A549 (cell line): ENCODE results near the gene TMPRSS9. TPM values are rescaled to one million over a fixed set of nuclear protein-coding genes. Genes with fewer than 3 reads are reported as not detected.

Experiments used
- ATAC-seq, 2 experiments: fragments of 200-7000 bp in 1 of 2; fragments of >200 bp in 1 of 2; cut with Nextera tagmentation in 1 of 2; cut with Tn5 transposase in 1 of 2; 3 replicates each; pipeline versions ENCODE4 v1.8.0 to v1.9.1; 2018 to 2020; ENCODE audit warnings: mild to moderate bottlenecking in 1 of 2, moderate library complexity in 1 of 2
- CTCF ChIA-PET: fragments of 300-600 bp; sonication (Branson Sonifier 250); formaldehyde crosslinking; extraction: SDS; loops from one replicate; lab custom pipeline; 2021; ENCODE audit warnings: antibody characterized with exemption, inconsistent platforms; lab: Yijun Ruan, JAX
- POLR2A ChIA-PET: fragments of 350-600 bp; formaldehyde crosslinking; extraction: SDS; loops from one replicate; lab custom pipeline; 2021; ENCODE audit warnings: antibody characterized with exemption, inconsistent platforms; lab: Yijun Ruan, JAX
- DNase-seq, 2 experiments: peaks; one replicate each; pipeline versions ENCODE4 v3.0.0 to v3.0.0-alpha.2; 2011 to 2016; ENCODE audit warnings: low read depth in 1 of 2, low spot score in 1 of 2
- FAIRE-seq: peaks from 2 replicates; lab custom pipeline; 2011; peaks lifted over from hg19 to GRCh38; lab: Jason Lieb, UNC
- H3K27ac ChIP-seq, 2 experiments: fragments of >200 bp; sonication (Bioruptor Twin); formaldehyde crosslinking; 3 replicates each; pipeline ENCODE4 v1.5.1; 2016 to 2017
- H3K4me1 ChIP-seq: fragments of >200 bp; sonication (Bioruptor Twin); formaldehyde crosslinking; 3 replicates; pipeline ENCODE4 v1.6.1; 2016
- H3K4me2 ChIP-seq: fragments of >200 bp; sonication (Bioruptor Twin); formaldehyde crosslinking; 3 replicates; pipeline ENCODE4 v1.6.1; 2016
- H3K4me3 ChIP-seq: fragments of >200 bp; sonication (Bioruptor Twin); formaldehyde crosslinking; 3 replicates; pipeline ENCODE4 v1.5.1; 2016
- H3K9me3 ChIP-seq: fragments of >200 bp; sonication (Bioruptor Twin); formaldehyde crosslinking; 3 replicates; pipeline ENCODE4 v1.6.1; 2016
- CHD4 ChIP-seq: fragments of 200-600 bp; sonication (generic); IDR thresholded peaks from 2 replicates; pipeline ENCODE4 v1.6.1; 2016; ENCODE audit warnings: antibody characterized with exemption, mild to moderate bottlenecking, borderline replicate concordance
- EHF ChIP-seq: fragments of 250-450 bp; sonication (Bioruptor Pico); IDR thresholded peaks from 2 replicates; pipeline ENCODE4 v1.5.0; 2020; ENCODE audit warnings: mild to moderate bottlenecking
- EHMT2 ChIP-seq: fragments of 200-600 bp; sonication (generic); IDR thresholded peaks from 2 replicates; pipeline ENCODE4 v1.6.1; 2016; ENCODE audit warnings: antibody characterized with exemption, low read depth, mild to moderate bottlenecking, moderate library complexity
- EP300 ChIP-seq, 2 experiments: fragments of >200 bp; sonication (Bioruptor Twin); formaldehyde crosslinking; IDR thresholded peaks; 2 replicates in 1 of 2; 3 replicates in 1 of 2; pipeline ENCODE4 v1.6.1; 2016 to 2017
- FOSB ChIP-seq: fragments of 250-450 bp; sonication (Bioruptor Pico); IDR thresholded peaks from 2 replicates; pipeline ENCODE4 v1.5.0; 2020; ENCODE audit warnings: mild to moderate bottlenecking, moderate library complexity
- GATA3 ChIP-seq: IDR thresholded peaks from 2 replicates; pipeline ENCODE4 v1.6.1; 2012; ENCODE audit warnings: borderline replicate concordance
- HEYL ChIP-seq: fragments of 250-450 bp; sonication (Bioruptor Pico); IDR thresholded peaks from 2 replicates; pipeline ENCODE4 v1.8.0; 2021; ENCODE audit warnings: mild to moderate bottlenecking, moderate library complexity
- HOXA7 ChIP-seq: fragments of 250-450 bp; sonication (Bioruptor Pico); IDR thresholded peaks from 2 replicates; pipeline ENCODE4 v1.5.0; 2020; ENCODE audit warnings: mild to moderate bottlenecking, moderate library complexity
- HOXB5 ChIP-seq: fragments of 250-450 bp; sonication (Bioruptor Pico); IDR thresholded peaks from 2 replicates; pipeline ENCODE4 v1.5.0; 2020; ENCODE audit warnings: mild to moderate bottlenecking, moderate library complexity
- JUN ChIP-seq, 2 experiments: fragments of >200 bp; sonication (Bioruptor Twin); formaldehyde crosslinking; IDR thresholded peaks; 2 replicates in 1 of 2; 3 replicates in 1 of 2; pipeline ENCODE4 v1.6.1; 2016 to 2017
- MAZ ChIP-seq: fragments of 150-350 bp; IDR thresholded peaks from 2 replicates; pipeline ENCODE4 v1.6.1; 2014; ENCODE audit warnings: antibody characterized with exemption, low read depth, low read length, borderline replicate concordance
- NPAS2 ChIP-seq: fragments of 250-450 bp; sonication (Bioruptor Pico); IDR thresholded peaks from 2 replicates; pipeline ENCODE4 v1.8.0; 2022; ENCODE audit warnings: mild to moderate bottlenecking, moderate library complexity, borderline replicate concordance
- POLR2AphosphoS2 ChIP-seq: conservative IDR thresholded peaks from 2 replicates; pipeline ENCODE4 v1.6.1; 2012; ENCODE audit warnings: low read length, improper control_type of control experiment, inconsistent platforms
- RAD21 ChIP-seq, 2 experiments: fragments of >200 bp in 1 of 2; sonication (Bioruptor Twin) in 1 of 2; formaldehyde crosslinking in 1 of 2; IDR thresholded peaks in 1 of 2; conservative IDR thresholded peaks in 1 of 2; 2 replicates in 1 of 2; 3 replicates in 1 of 2; pipeline ENCODE4 v1.6.1; 2012 to 2018; ENCODE audit warnings: inconsistent platforms in 1 of 2
- RARB ChIP-seq: fragments of 250-450 bp; sonication (Bioruptor Pico); IDR thresholded peaks from 2 replicates; pipeline ENCODE4 v1.8.0; 2021; ENCODE audit warnings: mild to moderate bottlenecking, moderate library complexity
- RFX5 ChIP-seq: fragments of 450-650 bp; IDR thresholded peaks from 2 replicates; pipeline ENCODE4 v1.7.1; 2014; ENCODE audit warnings: antibody characterized with exemption, mild to moderate bottlenecking, moderate library complexity
- SMC3 ChIP-seq: fragments of >200 bp; sonication (Bioruptor Twin); formaldehyde crosslinking; IDR thresholded peaks from 3 replicates; pipeline ENCODE4 v1.6.1; 2018; ENCODE audit warnings: inconsistent platforms
- SREBF2 ChIP-seq: fragments of 450-650 bp; IDR thresholded peaks from 2 replicates; pipeline ENCODE4 v1.6.1; 2014; ENCODE audit warnings: mild to moderate bottlenecking, moderate library complexity
- TFCP2L1 ChIP-seq: fragments of 250-450 bp; sonication (Bioruptor Pico); IDR thresholded peaks from 2 replicates; pipeline ENCODE4 v1.5.0; 2021; ENCODE audit warnings: mild to moderate bottlenecking
- TP53 ChIP-seq: fragments of 250-450 bp; sonication (Bioruptor Pico); IDR thresholded peaks from 2 replicates; pipeline ENCODE4 v1.5.0; 2021; ENCODE audit warnings: mild to moderate bottlenecking, moderate library complexity
- WGBS: methylation state at CpG from one replicate; pipeline ENCODE4 v1.1.6; 2017; ENCODE audit errors: missing lambda C conversion rate; 5-methylcytosine and 5-hydroxymethylcytosine counted together
- polyA plus RNA-seq, 4 experiments: library from polyadenylated mRNA; depleted of rRNA in 3 of 4; stranded (reverse); fragments of >200 nt; fragmentation: RNase III in 1 of 4; extraction: RNeasy Plus Mini Kit Qiagen cat#74134 plus additional on column Dnase treatment in 1 of 4; gene quantifications; 2 replicates in 3 of 4; 3 replicates in 1 of 4; pipeline ENCODE4 v1.2.3, GENCODE V29; 2011 to 2017
- TF ChIP-seq, protein P1 (sequence below): IDR thresholded peaks from 2 replicates; pipeline ENCODE4 v1.6.1; 2012
- TF ChIP-seq, protein P2 (sequence below): fragments of 250-450 bp; sonication (Bioruptor Pico); IDR thresholded peaks from 2 replicates; pipeline ENCODE4 v1.5.0; 2021; ENCODE audit warnings: mild to moderate bottlenecking, moderate library complexity, borderline replicate concordance
- TF ChIP-seq, protein P3 (sequence below): fragments of 250-450 bp; sonication (Bioruptor Pico); IDR thresholded peaks from 2 replicates; pipeline ENCODE4 v1.5.0; 2020; ENCODE audit warnings: low read depth, mild to moderate bottlenecking, moderate library complexity

Gene TMPRSS9
- polyA plus RNA-seq, 2 of the 4 experiments (the other 2 are of a cell fraction): 0.01 TPM; not detected in 1

DNA sequence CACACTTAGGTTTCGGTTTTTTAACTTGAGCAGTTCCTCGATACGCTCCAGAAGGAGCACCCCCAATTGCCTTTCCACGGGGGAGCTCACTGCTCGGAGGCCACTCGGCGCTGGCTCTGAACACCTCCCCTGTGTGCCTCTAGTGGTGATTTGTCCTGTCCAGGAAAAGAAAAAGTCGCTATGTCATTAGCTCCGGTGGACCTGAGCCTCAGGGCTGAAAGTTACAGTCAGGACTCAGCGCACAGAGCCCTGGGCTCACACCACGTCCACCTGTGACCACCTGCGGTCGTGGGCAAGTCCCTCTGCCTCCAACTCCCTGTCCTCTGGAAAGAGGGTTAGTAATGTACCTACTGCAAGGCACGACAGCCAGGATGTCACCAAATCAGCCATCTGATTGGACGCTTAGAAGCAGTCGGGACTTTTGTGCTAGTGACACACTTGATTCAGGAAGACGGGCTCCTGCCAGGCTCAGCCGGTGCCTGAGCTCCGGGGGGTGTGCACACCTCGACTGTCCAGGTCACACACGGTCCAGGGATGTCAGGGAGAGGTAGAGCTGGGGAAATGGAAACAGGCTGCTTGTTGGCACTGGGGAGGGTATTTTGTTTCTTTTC is 3.9 kb upstream of the TMPRSS9 start:
- ATAC-seq: no peak; a peak in 1 of 6 replicates
- CTCF ChIA-PET: interaction anchor here (1.3 kb wide), 1 partner anchor 36 kb away, joined by 4 read pairs; no protein-coding TSS in a partner anchor
- Histone ChIP-seq H3K4me3 (no peak overlapping the region), H3K9me3 (no peaks in the 10 kb centered on the region), H3K27ac (no peak overlapping the region), H3K4me1 (no peaks in the 10 kb centered on the region), H3K4me2 (no peak overlapping the region)
- no peak for TF ChIP-seq TFCP2L1 (CRISPR knock-in tag)
- TF ChIP-seq, protein P1, sequence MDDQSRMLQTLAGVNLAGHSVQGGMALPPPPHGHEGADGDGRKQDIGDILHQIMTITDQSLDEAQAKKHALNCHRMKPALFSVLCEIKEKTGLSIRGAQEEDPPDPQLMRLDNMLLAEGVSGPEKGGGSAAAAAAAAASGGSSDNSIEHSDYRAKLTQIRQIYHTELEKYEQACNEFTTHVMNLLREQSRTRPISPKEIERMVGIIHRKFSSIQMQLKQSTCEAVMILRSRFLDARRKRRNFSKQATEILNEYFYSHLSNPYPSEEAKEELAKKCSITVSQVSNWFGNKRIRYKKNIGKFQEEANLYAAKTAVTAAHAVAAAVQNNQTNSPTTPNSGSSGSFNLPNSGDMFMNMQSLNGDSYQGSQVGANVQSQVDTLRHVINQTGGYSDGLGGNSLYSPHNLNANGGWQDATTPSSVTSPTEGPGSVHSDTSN: no peak
- TF ChIP-seq CHD4: no peak
- no peak for TF ChIP-seq HOXA7 (CRISPR knock-in tag)
- TF ChIP-seq HEYL (CRISPR knock-in tag): no peak
- no peak for TF ChIP-seq HOXB5 (CRISPR knock-in tag)
- TF ChIP-seq FOSB: no peak
- no peak for TF ChIP-seq SREBF2
- no peak for TF ChIP-seq RAD21 (conservative IDR thresholded peaks at IDR 0.05 in 1 of 2, IDR thresholded peaks at IDR 0.05 in 1 of 2)
- no peak for TF ChIP-seq MAZ
- TF ChIP-seq, protein P2, sequence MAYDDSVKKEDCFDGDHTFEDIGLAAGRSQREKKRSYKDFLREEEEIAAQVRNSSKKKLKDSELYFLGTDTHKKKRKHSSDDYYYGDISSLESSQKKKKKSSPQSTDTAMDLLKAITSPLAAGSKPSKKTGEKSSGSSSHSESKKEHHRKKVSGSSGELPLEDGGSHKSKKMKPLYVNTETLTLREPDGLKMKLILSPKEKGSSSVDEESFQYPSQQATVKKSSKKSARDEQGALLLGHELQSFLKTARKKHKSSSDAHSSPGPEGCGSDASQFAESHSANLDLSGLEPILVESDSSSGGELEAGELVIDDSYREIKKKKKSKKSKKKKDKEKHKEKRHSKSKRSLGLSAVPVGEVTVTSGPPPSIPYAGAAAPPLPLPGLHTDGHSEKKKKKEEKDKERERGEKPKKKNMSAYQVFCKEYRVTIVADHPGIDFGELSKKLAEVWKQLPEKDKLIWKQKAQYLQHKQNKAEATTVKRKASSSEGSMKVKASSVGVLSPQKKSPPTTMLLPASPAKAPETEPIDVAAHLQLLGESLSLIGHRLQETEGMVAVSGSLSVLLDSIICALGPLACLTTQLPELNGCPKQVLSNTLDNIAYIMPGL (CRISPR knock-in tag): no peak
- no peak for TF ChIP-seq POLR2AphosphoS2
- TF ChIP-seq, protein P3, sequence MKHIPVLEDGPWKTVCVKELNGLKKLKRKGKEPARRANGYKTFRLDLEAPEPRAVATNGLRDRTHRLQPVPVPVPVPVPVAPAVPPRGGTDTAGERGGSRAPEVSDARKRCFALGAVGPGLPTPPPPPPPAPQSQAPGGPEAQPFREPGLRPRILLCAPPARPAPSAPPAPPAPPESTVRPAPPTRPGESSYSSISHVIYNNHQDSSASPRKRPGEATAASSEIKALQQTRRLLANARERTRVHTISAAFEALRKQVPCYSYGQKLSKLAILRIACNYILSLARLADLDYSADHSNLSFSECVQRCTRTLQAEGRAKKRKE (CRISPR knock-in tag): no peak
- no peak for TF ChIP-seq TP53
- no peak for TF ChIP-seq SMC3
- no peak for TF ChIP-seq RFX5
- no peak for TF ChIP-seq JUN (IDR thresholded peaks at IDR 0.05)
- no peak for TF ChIP-seq NPAS2 (CRISPR knock-in tag)
- 76% methylated on average over 19 of the region's 21 CpGs for WGBS
- FAIRE-seq: no peak
- POLR2A ChIA-PET: no interaction called here
- DNase-seq: no peak

DNA sequence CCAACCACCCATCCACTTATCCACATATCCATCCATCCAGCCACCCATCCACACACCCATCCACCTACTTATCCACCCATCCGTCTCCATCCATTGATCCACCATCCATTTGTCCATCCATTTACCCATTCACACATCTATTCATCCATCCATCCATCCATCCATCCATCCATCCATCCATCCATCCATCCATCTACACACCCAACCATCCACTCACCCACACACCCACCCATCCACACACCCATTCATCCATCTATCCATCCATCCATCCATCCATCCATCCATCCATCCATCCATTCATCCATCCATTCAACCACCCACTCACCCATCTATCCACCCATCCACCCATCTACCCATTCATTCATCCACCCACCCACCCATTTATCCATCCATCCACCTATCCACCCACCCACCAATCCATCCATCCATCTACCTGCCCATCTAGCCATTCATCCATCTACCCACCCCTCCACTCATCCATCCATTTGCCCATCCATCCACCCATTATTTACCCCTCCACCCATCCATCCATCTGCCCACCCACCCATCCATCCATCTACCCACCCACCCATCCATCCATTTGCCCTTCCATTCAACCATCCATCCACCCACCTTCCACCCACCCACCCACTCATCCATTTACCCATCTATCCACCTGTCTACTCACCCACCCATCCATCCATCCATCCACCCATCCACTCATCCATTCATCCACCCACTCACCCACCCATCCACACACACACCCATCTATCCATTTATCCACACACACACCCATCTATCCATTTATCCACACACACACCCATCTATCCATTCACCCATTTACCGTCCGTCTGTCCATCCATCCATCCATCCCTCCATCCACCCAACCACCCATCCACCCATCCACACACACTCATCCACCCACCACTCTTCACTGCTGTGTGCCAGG is 2.5 kb upstream of the TMPRSS9 start:
- Histone ChIP-seq H3K4me3 (no peak overlapping the region), H3K27ac (no peak overlapping the region), H3K9me3 (no peaks in the 10 kb centered on the region), H3K4me2 (no peak overlapping the region), H3K4me1 (0 out of 3 replicates have a peak, but pooled peaks cover 4% of the 10 kb centered on the region)
- WGBS: 62% methylated on average over 3 of the region's 3 CpGs
- DNase-seq (no peak), ATAC-seq (no peak)
- CTCF ChIA-PET: no interaction called here
- POLR2A ChIA-PET: no interaction called here
- TF ChIP-seq EHF (CRISPR knock-in tag): no peak
- no peak for TF ChIP-seq EHMT2
- no peak for TF ChIP-seq RARB (CRISPR knock-in tag)
- no peak for TF ChIP-seq FOSB
- no peak for TF ChIP-seq EP300 (IDR thresholded peaks at IDR 0.05)
- TF ChIP-seq GATA3: no peak
- TF ChIP-seq, all 56 proteins: peak for 0
- FAIRE-seq: no peak
